GM19025 (cell line): ENCODE results near the gene MS4A5.
"Not testable (repeated sequence)": the region's sequence is repeated elsewhere in the genome, so short reads cannot be mapped to it uniquely, and the experiment has no call there.

Source experiments
- ATAC-seq: cut with Tn5 transposase; IDR thresholded peaks from one replicate; pipeline ENCODE4 v1.9.1; 2021; ENCODE audit warnings: mild to moderate bottlenecking, low read depth, moderate library complexity; ENCODE audit not compliant: unreplicated experiment

MS4A5 gene

GRCh38 chr11:60429272-60429671, at the start of gene MS4A5:
MS4A5 (plus strand) TSS chr11:60429572; CDS start chr11:60429675, 103 bp downstream.
- no peak for ATAC-seq

- ATAC-seq: peak; percentile 83
Measured at GRCh38 chr11:60389279-60389910, 40.0 kb upstream of the MS4A5 start.

GRCh38 chr11:60390419-60390818, 39.0 kb upstream of the MS4A5 start:
- no peak for ATAC-seq

GRCh38 chr11:60392361-60392760, 37.0 kb upstream of the MS4A5 start:
- ATAC-seq: no peak

GRCh38 chr11:60393016-60393415, 36.4 kb upstream of the MS4A5 start:
- ATAC-seq: no peak

GRCh38 chr11:60394666-60395380, 34.5 kb upstream of the MS4A5 start:
- ATAC-seq: no peak

GRCh38 chr11:60396382-60396781, 33.0 kb upstream of the MS4A5 start, which contains the start of gene MS4A14:
MS4A14 (plus strand) TSS chr11:60396459; CDS start chr11:60396579, 120 bp downstream.
- ATAC-seq: no peak

- peak; percentile 57 for ATAC-seq
Measured at GRCh38 chr11:60396799-60397198, 32.6 kb upstream of the MS4A5 start.

GRCh38 chr11:60420015-60420414, 9.4 kb upstream of the MS4A5 start:
- no peak for ATAC-seq

- no peak for ATAC-seq
Measured at GRCh38 chr11:60422609-60423008, 6.8 kb upstream of the MS4A5 start.

- no peak for ATAC-seq
Measured at GRCh38 chr11:60428517-60428916, 855 bp upstream of the MS4A5 start.

GRCh38 chr11:60431251-60431650, 1.9 kb downstream of the MS4A5 start:
- ATAC-seq: no peak

- no peak for ATAC-seq
Measured at GRCh38 chr11:60433401-60433800, 4.0 kb downstream of the MS4A5 start.

- no peak for ATAC-seq
Measured at GRCh38 chr11:60447070-60447469, 17.7 kb downstream of the MS4A5 start.

GRCh38 chr11:60447846-60448245, 18.5 kb downstream of the MS4A5 start:
- ATAC-seq: no peak

- ATAC-seq: not testable (repeated sequence)
Measured at GRCh38 chr11:60451185-60451584, 21.8 kb downstream of the MS4A5 start.

GRCh38 chr11:60454212-60454611, 24.8 kb downstream of the MS4A5 start:
- ATAC-seq: no peak

GRCh38 chr11:60455531-60456042, 26.2 kb downstream of the MS4A5 start, which contains the start of gene MS4A1:
MS4A1 (plus strand) TSS chr11:60455847; CDS start chr11:60462375, 6,528 bp downstream.
- ATAC-seq: peak; percentile 88

GRCh38 chr11:60457576-60457975, 28.2 kb downstream of the MS4A5 start:
- ATAC-seq: peak; percentile 28

- ATAC-seq: no peak
Measured at GRCh38 chr11:60459345-60459744, 30.0 kb downstream of the MS4A5 start.

GRCh38 chr11:60468829-60469228, 39.5 kb downstream of the MS4A5 start:
- no peak for ATAC-seq

- ATAC-seq: no peak
Measured at GRCh38 chr11:60469723-60470122, 40.4 kb downstream of the MS4A5 start.
